ENCODE measurements around the gene MEGF10.

DNA sequence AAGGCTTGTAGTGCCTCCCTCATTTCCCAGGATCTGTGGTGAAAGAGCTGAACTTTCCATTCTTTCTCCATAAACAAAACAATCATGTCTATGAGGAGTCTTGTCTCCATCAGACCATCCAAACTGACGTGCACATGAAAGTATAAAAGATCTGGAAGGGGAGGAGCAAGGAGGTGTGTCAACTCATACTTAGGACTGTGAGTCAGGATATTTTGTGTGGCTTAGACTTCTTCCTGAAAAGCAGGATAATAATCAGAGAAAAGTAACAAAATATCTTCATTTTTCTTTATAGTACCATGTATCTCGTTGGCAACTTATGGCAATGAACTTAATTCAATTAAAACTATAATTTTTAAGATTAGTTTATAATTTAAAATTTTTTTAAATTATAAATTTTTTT, 130.9 kb downstream of the MEGF10 start:
- TF ChIP-seq EZH2 (IDR thresholded peaks at IDR 0.05) (no peak), FOXP2 (optimal IDR thresholded peaks at IDR 0.05; ENCODE audit: control extremely low read depth, extremely low read length, insufficient read depth) (no peak)

All from SK-N-MC (cell line).